NB4 (cell line): ENCODE results near the gene COL23A1.
A peak's percentile ranks its signal among the peaks of the same experiment; 100 is the strongest.

Source experiments
- DNase-seq: peaks from one replicate; pipeline ENCODE4 v3.0.0; 2010; ENCODE audit warnings: low read depth
- H3K4me3 ChIP-seq: one replicate; pipeline ENCODE4 v1.5.1; 2011; ENCODE audit warnings: mild to moderate bottlenecking, low read depth, low read length, moderate library complexity
- CTCF ChIP-seq: IDR thresholded peaks from one replicate; pipeline ENCODE4 v1.5.1; 2012; ENCODE audit warnings: low read depth, low read length
- MAX ChIP-seq: IDR thresholded peaks from 2 replicates; pipeline ENCODE4 v1.6.1; 2011; ENCODE audit warnings: low read depth, low read length
- MYC ChIP-seq: IDR thresholded peaks from 2 replicates; pipeline ENCODE4 v1.6.1; 2011; ENCODE audit warnings: low read depth, low read length
- POLR2A ChIP-seq: IDR thresholded peaks from 2 replicates; pipeline ENCODE4 v1.6.1; 2011; ENCODE audit warnings: mild to moderate bottlenecking; ENCODE audit not compliant: insufficient read length; ENCODE audit errors: extremely low read depth

COL23A1 gene

GRCh38 chr5:178204935-178205748, 385.1 kb downstream of the COL23A1 start:
- peak overlapping the region; percentile 91 for H3K4me3 ChIP-seq
- peak; percentile 88 for DNase-seq
- TF ChIP-seq POLR2A (peak; percentile 16), CTCF (no peak), MAX (0 out of 2 replicates have a peak, but pooled peaks have one; percentile 9), MYC (peak; percentile 11; the same call in 1 of the 2 replicates)

- H3K4me3 ChIP-seq: peak within 1 kb of the TSS; percentile 91
- TF ChIP-seq POLR2A: peak; percentile 98
- TF ChIP-seq MYC: peak; percentile 97
- TF ChIP-seq MAX: peak; percentile 93
- TF ChIP-seq CTCF: no peak
- DNase-seq: peak; percentile 96
These were observed 385.8 kb downstream of the COL23A1 start, which contains the start of gene HNRNPAB for GRCh38 chr5:178204182-178204934. Gene HNRNPAB (plus strand): TSS chr5:178204533. CDS start chr5:178204838, 305 bp downstream.

GRCh38 chr5:178203670-178204181, 386.5 kb downstream of the COL23A1 start:
- TF ChIP-seq POLR2A (no peak), MYC (no peak; the same call in 1 of the 2 replicates), MAX (no peak), CTCF (no peak)
- no peak for DNase-seq
- H3K4me3 ChIP-seq: peak overlapping the region; percentile 71

- DNase-seq: no peak
- no peak overlapping the region for H3K4me3 ChIP-seq
- TF ChIP-seq POLR2A (no peak), MYC (no peak), MAX (no peak), CTCF (no peak)
These were observed 387.7 kb downstream of the COL23A1 start for GRCh38 chr5:178202541-178202940.

- peak; percentile 74 for DNase-seq
- no peak overlapping the region for H3K4me3 ChIP-seq
- TF ChIP-seq MAX (no peak), POLR2A (no peak), CTCF (no peak), MYC (no peak)
These were observed 388.3 kb downstream of the COL23A1 start for GRCh38 chr5:178201927-178202235.
